ENCODE data around the gene SYF2.

GRCh38 chr1:25204797-25205480, 27.4 kb downstream of the SYF2 start:
- TF ChIP-seq RARB (CRISPR knock-in tag; IDR thresholded peaks at IDR 0.05): no peak
- no peak for TF ChIP-seq ZNF70 (CRISPR knock-in tag; IDR thresholded peaks at IDR 0.05)
- no peak for TF ChIP-seq PPARA (CRISPR knock-in tag; IDR thresholded peaks at IDR 0.05; ENCODE audit: borderline replicate concordance)
- TF ChIP-seq OSR1 (CRISPR knock-in tag; IDR thresholded peaks at IDR 0.05): no peak
- no peak for TF ChIP-seq TOX (CRISPR knock-in tag; IDR thresholded peaks at IDR 0.05; ENCODE audit: borderline replicate concordance)
- TF ChIP-seq CSDC2 (CRISPR knock-in tag; IDR thresholded peaks at IDR 0.05): no peak
- TF ChIP-seq PATZ1 (CRISPR knock-in tag; IDR thresholded peaks at IDR 0.05; ENCODE audit: borderline replicate concordance): no peak
- TF ChIP-seq ZFP30 (CRISPR knock-in tag; IDR thresholded peaks at IDR 0.05): no peak
- no peak for TF ChIP-seq ZFP3 (CRISPR knock-in tag; IDR thresholded peaks at IDR 0.05)
- TF ChIP-seq TCF4 (CRISPR knock-in tag; IDR thresholded peaks at IDR 0.05; ENCODE audit: borderline replicate concordance): no peak
- no peak for TF ChIP-seq ZNF565 (CRISPR knock-in tag; conservative IDR thresholded peaks at IDR 0.05; ENCODE audit: low read depth)
- TF ChIP-seq, protein P1, sequence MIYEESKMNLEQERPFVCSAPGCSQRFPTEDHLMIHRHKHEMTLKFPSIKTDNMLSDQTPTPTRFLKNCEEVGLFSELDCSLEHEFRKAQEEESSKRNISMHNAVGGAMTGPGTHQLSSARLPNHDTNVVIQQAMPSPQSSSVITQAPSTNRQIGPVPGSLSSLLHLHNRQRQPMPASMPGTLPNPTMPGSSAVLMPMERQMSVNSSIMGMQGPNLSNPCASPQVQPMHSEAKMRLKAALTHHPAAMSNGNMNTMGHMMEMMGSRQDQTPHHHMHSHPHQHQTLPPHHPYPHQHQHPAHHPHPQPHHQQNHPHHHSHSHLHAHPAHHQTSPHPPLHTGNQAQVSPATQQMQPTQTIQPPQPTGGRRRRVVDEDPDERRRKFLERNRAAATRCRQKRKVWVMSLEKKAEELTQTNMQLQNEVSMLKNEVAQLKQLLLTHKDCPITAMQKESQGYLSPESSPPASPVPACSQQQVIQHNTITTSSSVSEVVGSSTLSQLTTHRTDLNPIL (CRISPR knock-in tag; IDR thresholded peaks at IDR 0.05; ENCODE audit: low read depth): no peak
- no peak for TF ChIP-seq GLIS3 (CRISPR knock-in tag; IDR thresholded peaks at IDR 0.05)
